22Rv1 (cell line): ENCODE results near the gene TANGO2.

Experiments used
- H3K27ac ChIP-seq: fragments of 450-650 bp; 2 replicates; pipeline ENCODE4 v1.5.1; 2017
- ZFX ChIP-seq: fragments of 450-650 bp; IDR thresholded peaks from 2 replicates; pipeline ENCODE4 v1.6.1; 2017; ENCODE audit warnings: antibody characterized with exemption, borderline replicate concordance
- TF ChIP-seq, protein P1 (sequence below): fragments of 450-650 bp; IDR thresholded peaks from 2 replicates; pipeline ENCODE4 v1.5.1; 2017; ENCODE audit warnings: mild to moderate bottlenecking

Gene TANGO2

DNA sequence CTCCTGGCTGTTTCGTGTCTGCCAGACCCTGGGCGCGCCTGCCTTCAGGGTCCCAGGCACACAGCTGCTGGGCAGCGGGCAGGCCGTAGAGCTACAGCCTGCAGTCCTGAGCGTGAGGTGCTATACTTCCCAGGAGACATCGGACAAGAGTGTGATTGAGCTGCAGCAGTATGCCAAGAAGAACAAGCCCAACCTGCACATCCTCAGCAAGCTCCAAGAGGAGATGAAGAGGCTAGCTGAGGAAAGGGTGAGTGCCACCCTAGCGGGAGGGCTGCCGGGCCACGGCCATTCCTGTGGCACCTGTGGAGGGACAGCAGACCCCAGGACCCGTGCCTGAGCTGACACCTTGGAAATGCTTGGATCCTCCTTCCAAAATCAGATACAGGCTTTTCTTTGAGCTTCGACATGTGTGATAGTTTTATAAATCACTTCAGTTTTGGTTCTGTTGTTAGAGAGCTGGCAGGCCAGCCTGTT, 87.9 kb downstream of the TANGO2 start:
- 0 out of 2 replicates have a peak overlapping the region, but pooled peaks have one; percentile 48 for H3K27ac ChIP-seq
- TF ChIP-seq ZFX = no peak
- TF ChIP-seq, protein P1, sequence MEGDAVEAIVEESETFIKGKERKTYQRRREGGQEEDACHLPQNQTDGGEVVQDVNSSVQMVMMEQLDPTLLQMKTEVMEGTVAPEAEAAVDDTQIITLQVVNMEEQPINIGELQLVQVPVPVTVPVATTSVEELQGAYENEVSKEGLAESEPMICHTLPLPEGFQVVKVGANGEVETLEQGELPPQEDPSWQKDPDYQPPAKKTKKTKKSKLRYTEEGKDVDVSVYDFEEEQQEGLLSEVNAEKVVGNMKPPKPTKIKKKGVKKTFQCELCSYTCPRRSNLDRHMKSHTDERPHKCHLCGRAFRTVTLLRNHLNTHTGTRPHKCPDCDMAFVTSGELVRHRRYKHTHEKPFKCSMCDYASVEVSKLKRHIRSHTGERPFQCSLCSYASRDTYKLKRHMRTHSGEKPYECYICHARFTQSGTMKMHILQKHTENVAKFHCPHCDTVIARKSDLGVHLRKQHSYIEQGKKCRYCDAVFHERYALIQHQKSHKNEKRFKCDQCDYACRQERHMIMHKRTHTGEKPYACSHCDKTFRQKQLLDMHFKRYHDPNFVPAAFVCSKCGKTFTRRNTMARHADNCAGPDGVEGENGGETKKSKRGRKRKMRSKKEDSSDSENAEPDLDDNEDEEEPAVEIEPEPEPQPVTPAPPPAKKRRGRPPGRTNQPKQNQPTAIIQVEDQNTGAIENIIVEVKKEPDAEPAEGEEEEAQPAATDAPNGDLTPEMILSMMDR = no peak

DNA sequence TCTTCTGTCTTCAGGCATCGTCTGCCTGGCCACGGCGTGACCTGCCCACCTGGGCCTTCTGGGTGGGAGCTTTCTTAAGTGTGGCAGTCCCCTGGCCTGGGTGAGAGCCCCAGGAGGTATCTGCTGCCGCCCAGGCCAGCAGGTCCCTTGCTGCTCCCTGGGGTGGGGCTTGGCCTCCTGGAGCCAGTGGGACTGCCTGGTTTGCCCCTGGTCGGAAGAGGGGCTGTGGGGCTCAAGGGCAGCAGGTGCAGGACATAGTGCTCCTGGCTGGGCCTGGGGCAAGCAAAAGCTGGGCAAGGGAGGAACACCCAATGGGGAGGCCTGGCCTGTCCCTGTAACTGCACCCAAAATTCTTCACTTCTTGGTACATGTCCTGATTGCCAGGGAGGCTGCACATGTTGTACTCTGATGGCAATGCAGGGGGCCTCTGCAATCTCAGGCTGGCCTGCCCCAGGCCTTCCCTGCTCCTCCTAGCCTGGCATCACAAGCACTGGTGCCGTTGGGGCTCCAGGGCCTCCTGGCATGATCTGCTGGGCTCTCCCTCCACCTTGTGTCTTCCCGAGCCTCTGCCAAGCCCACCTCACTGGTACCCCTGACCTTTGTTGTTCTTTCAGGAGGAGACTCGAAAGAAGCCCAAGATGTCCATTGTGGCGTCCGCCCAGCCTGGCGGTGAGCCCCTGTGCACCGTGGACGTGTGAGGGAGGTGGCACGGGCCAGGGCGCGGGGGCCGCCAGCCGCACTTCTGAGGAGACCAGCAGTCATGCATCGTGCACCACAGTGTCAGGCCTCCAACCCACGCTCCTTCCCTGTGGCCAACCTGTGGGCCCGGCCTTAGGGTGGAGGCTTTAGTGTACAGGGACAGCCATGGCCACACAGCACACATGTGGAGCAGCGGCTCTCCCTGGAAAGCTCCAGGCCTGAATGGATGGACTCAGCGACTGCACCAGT, 88.8 kb downstream of the TANGO2 start:
- no peak for TF ChIP-seq ZFX
- TF ChIP-seq, protein P1 = no peak

DNA sequence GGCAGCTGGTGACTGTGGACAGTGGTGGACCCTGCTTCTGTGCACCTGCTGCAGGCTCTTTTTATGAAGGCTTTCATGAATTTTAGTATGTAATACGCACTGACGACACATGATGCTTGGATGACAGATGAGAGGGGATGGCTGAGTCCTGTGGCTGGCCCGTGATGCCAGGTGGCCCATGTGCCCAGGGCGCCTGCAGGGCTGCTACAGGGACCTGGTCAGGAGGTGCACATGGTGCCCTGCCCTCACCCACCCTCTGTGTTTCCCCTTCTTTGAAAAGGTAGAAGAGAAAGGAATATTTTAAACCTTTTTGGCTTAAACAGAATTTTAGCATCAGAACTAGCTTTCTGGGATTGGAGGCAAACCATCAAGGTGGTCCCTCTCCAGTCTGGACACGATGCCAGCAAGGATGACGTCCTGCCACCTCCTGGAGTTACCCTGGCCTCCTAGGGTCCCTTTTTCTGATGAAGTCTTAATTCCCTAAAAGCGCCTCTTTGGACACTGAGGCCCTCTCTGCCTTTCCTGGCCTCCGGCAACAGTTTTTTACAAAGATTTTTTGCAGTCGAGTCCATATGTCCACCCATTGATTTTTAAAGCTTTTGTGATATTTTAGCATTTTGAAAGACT, 89.6 kb downstream of the TANGO2 start:
- peak overlapping the region; percentile 48 for H3K27ac ChIP-seq
- no peak for TF ChIP-seq ZFX
- TF ChIP-seq, protein P1 = no peak

More for the DNA sequence above, 88.8 kb downstream of the TANGO2 start:
- H3K27ac ChIP-seq = peak overlapping the region; percentile 48

DNA sequence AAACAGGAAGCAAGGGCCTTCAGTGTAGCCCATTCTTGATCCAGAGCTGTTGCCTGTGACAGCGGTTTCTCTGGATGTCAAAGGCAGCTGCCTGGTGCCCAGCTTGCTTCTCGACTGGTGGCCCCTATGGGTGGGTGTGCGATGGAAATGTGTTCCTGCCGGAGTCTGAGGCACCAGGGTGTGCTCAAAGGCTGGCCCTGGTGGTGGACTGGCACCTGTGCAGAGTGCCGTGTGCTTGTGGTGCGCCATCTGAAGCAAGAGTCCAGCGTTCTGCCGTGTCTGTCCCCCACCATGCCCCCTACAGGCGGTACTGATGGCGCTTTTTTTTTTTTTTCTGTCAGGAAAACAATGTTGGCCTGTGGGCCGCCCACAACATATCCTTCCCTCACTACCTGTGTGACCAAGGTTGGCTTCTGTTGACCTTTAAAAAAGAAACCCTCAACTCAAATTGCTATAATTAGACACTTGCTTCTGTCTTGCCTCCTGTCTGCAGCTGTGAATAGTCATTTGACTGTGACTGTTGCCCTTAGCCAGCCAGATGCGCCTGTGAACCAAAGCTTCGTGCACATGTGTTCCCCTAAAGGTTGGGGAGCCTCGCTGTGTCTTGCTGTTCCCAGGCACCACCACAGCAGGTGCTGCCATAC, 90.3 kb downstream of the TANGO2 start:
- H3K27ac ChIP-seq = peak overlapping the region; percentile 48
- TF ChIP-seq ZFX = no peak
- TF ChIP-seq, protein P1 = peak; percentile 69

DNA sequence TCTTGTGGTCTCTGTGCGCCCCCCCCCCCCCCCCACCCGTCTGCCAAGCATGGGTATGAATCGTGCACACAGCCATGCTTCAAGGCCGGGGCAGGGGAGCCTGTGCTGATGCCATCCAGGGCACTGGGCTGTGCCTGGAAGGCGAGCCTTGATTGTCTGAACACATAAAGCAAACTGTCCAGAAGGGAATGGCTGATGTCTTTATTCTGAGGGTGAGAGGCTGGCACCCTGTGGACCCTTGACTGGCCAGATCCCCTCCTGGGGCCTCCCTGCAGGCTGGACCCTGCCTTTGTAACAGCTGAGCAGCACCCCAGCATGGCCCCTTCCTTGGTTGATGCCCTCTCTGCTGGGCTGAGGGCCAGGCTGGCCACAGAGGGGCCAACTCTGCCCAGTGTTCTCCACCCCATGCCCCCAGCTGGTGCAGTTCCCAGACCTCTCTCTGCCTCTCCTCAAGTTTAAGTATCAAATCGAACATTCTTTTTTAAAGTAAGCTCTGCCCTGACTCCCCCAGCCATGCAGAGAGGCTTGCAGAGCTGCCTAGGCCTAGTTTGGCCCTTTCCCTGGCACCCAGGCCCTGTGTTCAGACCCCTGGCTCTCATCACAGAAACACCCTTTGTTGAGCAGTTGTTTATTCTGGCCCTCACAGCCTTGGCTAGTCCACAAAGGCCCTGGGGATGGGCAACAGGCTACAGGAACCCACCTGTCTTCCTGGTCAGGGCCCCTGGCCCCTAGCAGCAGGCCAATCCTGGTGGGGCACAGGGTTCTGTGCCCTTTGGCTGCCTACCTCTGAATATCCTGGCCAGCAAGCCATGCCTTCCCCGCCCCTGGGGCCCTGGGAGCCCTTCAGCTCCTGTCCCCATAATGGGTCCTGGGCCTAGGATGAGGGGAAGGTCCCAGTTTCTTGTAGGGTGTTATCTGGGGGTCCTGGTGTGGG, 91.0 kb downstream of the TANGO2 start:
- H3K27ac ChIP-seq = peak overlapping the region; percentile 48

More for the DNA sequence above, 91.0 kb downstream of the TANGO2 start:
- TF ChIP-seq, protein P1 = no peak
- no peak for TF ChIP-seq ZFX
